ENCODE measurements around the gene HACD4.

Gene HACD4

GRCh38 chr9:20962536-20963225 lies 68.8 kb downstream of the HACD4 start:
- DNase-seq: no peak

DNA sequence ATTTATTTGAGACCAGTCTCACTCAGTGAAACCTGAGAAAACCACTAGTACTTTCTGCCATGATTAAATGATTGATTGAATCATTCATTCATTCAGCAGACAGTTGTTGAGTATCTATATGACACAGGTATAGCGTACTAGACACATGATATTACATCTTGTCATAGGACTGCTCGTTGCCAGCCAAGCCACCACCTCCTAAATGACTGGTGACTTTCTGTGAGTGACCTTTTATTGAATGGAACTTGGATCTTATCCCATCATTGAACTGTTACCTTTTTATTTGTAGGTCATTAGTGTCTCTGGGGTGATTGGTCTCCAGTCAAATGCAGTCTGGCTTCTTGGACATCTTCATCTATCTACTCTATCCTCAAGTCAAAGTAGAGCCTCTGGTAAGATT lies 80.7 kb downstream of the HACD4 start:
- DNase-seq: no peak

Measured in activated T-cell treated with anti-CD3 and anti-CD28 coated beads, Interleukin-2, amount 50 U/mL, for 48 hours (primary cell).